GM23338 (cell line): Measurements from ENCODE around the gene BCL2. TPM values are rescaled to one million over a fixed set of nuclear protein-coding genes. Genes with fewer than 3 reads are reported as not detected.

Experiments used
- ATAC-seq: fragments of 200-7000 bp; cut with Tn5 transposase; 3 replicates; pipeline ENCODE4 v1.9.1; 2020
- DNase-seq: peaks from one replicate; pipeline ENCODE4 v3.0.0-alpha.2; 2015; ENCODE audit warnings: low spot score
- H2AFZ ChIP-seq: fragments of 200-600 bp; sonication (generic); 2 replicates; pipeline ENCODE4 v1.8.0; 2016; ENCODE audit warnings: antibody characterized with exemption, mild to moderate bottlenecking, moderate library complexity
- H3F3A ChIP-seq: fragments of 200-600 bp; sonication (generic); replicated peaks from 2 replicates; pipeline ENCODE4 v1.8.0; 2017; ENCODE audit warnings: antibody characterized with exemption, mixed run types, low read depth
- H3K27ac ChIP-seq: fragments of 200-600 bp; sonication (generic); 2 replicates; pipeline ENCODE4 v1.6.1; 2016; ENCODE audit warnings: low read depth
- H3K27me3 ChIP-seq: fragments of 200-600 bp; sonication (generic); 2 replicates; pipeline ENCODE4 v1.8.0; 2016; ENCODE audit warnings: mild to moderate bottlenecking, mixed run types, moderate library complexity; ENCODE audit not compliant: insufficient read depth
- H3K36me3 ChIP-seq: fragments of 200-600 bp; sonication (generic); 2 replicates; pipeline ENCODE4 v1.8.0; 2016; ENCODE audit warnings: mild to moderate bottlenecking; ENCODE audit not compliant: insufficient read depth
- H3K4me1 ChIP-seq: fragments of 200-600 bp; sonication (generic); 2 replicates; pipeline ENCODE4 v1.8.0; 2016; ENCODE audit warnings: mild to moderate bottlenecking, moderate library complexity; ENCODE audit not compliant: insufficient read depth
- H3K4me2 ChIP-seq: fragments of 200-600 bp; sonication (generic); 2 replicates; pipeline ENCODE4 v1.7.1; 2017; ENCODE audit warnings: mixed run types
- H3K4me3 ChIP-seq: fragments of 200-600 bp; sonication (generic); 2 replicates; pipeline ENCODE4 v1.6.1; 2016; ENCODE audit warnings: mixed run types
- H3K79me2 ChIP-seq: fragments of 200-600 bp; sonication (generic); replicated peaks from 2 replicates; pipeline ENCODE4 v1.8.0; 2017; ENCODE audit warnings: mild to moderate bottlenecking; ENCODE audit not compliant: insufficient read depth
- H3K9me2 ChIP-seq: fragments of 200-600 bp; sonication (generic); 2 replicates; pipeline ENCODE4 v1.8.0; 2017; ENCODE audit not compliant: insufficient read depth
- H4K20me1 ChIP-seq: fragments of 200-600 bp; sonication (generic); replicated peaks from 2 replicates; pipeline ENCODE4 v1.8.0; 2017; ENCODE audit warnings: mild to moderate bottlenecking; ENCODE audit not compliant: insufficient read depth
- H3K27ac Mint-ChIP-seq: 2 replicates; pipeline ENCODE4 v1.8.0; 2020; ENCODE audit warnings: inconsistent platforms, mild to moderate bottlenecking, moderate library complexity, mixed read lengths
- H3K27me3 Mint-ChIP-seq: 3 replicates; pipeline ENCODE4 v1.8.0; 2022; ENCODE audit warnings: low read depth, mild to moderate bottlenecking, moderate library complexity, mixed read lengths, inconsistent platforms; ENCODE audit not compliant: insufficient read depth, poor library complexity
- H3K36me3 Mint-ChIP-seq: 3 replicates; pipeline ENCODE4 v1.8.0; 2021; ENCODE audit warnings: low read depth, mild to moderate bottlenecking, inconsistent platforms, moderate library complexity, mixed read lengths
- H3K4me1 Mint-ChIP-seq: 3 replicates; pipeline ENCODE4 v1.8.0; 2020; ENCODE audit warnings: mild to moderate bottlenecking, inconsistent platforms, mixed read lengths
- H3K4me3 Mint-ChIP-seq: 3 replicates; pipeline ENCODE4 v1.8.0; 2021; ENCODE audit warnings: moderate library complexity, mild to moderate bottlenecking, inconsistent platforms, mixed read lengths
- H3K9me3 Mint-ChIP-seq: 3 replicates; pipeline ENCODE4 v1.8.0; 2020; ENCODE audit warnings: moderate library complexity, mild to moderate bottlenecking, inconsistent platforms, mixed read lengths
- CREB1 ChIP-seq: fragments of 250-450 bp; sonication (Bioruptor Pico); IDR thresholded peaks from 2 replicates; pipeline ENCODE4 v1.5.0; 2020; ENCODE audit warnings: low read depth, mild to moderate bottlenecking, moderate library complexity
- EZH2 ChIP-seq: fragments of 200-600 bp; sonication (generic); IDR thresholded peaks from one replicate; pipeline ENCODE4 v1.8.0; 2017; ENCODE audit warnings: antibody characterized with exemption, mild to moderate bottlenecking, low read depth; ENCODE audit not compliant: unreplicated experiment
- EZH2phosphoT487 ChIP-seq: fragments of 200-600 bp; sonication (generic); IDR thresholded peaks from one replicate; pipeline ENCODE4 v1.8.1; 2018; ENCODE audit warnings: antibody characterized with exemption; ENCODE audit not compliant: unreplicated experiment
- NANOG ChIP-seq: IDR thresholded peaks from 2 replicates; pipeline ENCODE4 v1.6.1; 2016; ENCODE audit warnings: antibody characterized with exemption, borderline replicate concordance
- POLR2AphosphoS5 ChIP-seq: IDR thresholded peaks from 2 replicates; pipeline ENCODE4 v1.6.1; 2016; ENCODE audit warnings: antibody characterized with exemption, low read depth
- ZNF331 ChIP-seq: fragments of 250-450 bp; sonication (Bioruptor Pico); IDR thresholded peaks from 2 replicates; pipeline ENCODE4 v1.5.0; 2020; ENCODE audit warnings: low read depth, mild to moderate bottlenecking, moderate library complexity
- polyA plus RNA-seq: library from polyadenylated mRNA; unstranded; fragments of >200 nt; fragmentation: Nextera tagmentation; extraction: Ambion mirVana; gene quantifications from 2 replicates; pipeline ENCODE4 v1.2.1, GENCODE V29; 2016
- total RNA-seq: library from RNA; depleted of rRNA; stranded (reverse); fragments of >200 nt; shearing (Covaris generic); gene quantifications from 2 replicates; pipeline ENCODE4 v1.2.3, GENCODE V29; 2014
- TF ChIP-seq, protein P1 (sequence below), 2 experiments: fragments of 200-600 bp in 1 of 2; sonication (generic) in 1 of 2; conservative IDR thresholded peaks; 2 replicates each; pipeline versions ENCODE4 v1.5.1 to v1.6.1; 2016 to 2017; ENCODE audit warnings: antibody characterized with exemption in 2 of 2, low read depth in 2 of 2, mild to moderate bottlenecking in 2 of 2, moderate library complexity in 1 of 2
- TF ChIP-seq, protein P2 (sequence below): IDR thresholded peaks from one replicate; pipeline ENCODE4 v1.6.1; 2018; ENCODE audit warnings: antibody characterized with exemption; ENCODE audit not compliant: unreplicated experiment

Gene BCL2
- total and polyA plus RNA-seq, 2 experiments from 2014 or later: 1.2 to 4.0 TPM

DNA sequence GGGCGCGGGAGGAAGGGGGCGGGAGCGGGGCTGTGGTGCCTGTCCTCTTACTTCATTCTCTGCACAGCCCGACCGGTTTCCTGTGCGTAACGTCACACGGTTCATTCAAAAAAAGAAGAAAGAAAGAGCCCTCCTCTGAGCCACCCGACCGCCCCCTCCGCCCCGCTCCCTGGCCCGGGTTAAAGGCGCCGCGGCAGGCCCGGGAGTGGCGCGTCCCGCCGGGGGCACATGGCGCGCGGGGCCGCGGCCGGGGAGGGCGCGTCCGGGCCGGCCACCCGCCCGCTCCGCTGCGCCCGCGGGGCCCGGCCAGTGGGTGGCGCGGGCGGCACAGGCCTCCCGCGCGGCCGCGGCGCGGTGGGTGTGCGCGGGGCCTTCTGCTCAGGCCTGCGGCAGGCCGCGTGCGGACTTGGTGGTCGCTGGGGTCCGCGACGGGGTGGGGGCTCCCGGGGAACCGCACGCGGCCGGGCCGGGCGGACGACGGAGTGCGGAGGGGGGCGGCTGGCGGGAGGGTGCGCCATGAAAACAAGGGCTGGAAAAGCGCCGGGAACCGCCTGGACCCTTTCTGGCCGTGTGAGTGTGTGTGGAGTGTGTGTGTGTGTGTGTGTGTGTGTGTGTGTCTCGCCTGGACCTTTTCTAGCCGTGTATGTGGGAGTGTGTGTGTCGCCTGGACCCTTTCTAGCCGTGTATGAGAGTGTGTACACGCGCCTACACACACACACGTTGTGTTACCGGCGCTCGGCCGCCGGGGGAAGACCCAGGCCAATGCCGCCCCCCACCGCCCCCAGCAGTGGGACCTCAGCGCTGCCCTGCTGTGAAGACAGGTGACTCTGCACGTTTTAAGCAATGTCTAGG lies 780 bp upstream of the BCL2 start (continued):
- TF ChIP-seq, protein P1, sequence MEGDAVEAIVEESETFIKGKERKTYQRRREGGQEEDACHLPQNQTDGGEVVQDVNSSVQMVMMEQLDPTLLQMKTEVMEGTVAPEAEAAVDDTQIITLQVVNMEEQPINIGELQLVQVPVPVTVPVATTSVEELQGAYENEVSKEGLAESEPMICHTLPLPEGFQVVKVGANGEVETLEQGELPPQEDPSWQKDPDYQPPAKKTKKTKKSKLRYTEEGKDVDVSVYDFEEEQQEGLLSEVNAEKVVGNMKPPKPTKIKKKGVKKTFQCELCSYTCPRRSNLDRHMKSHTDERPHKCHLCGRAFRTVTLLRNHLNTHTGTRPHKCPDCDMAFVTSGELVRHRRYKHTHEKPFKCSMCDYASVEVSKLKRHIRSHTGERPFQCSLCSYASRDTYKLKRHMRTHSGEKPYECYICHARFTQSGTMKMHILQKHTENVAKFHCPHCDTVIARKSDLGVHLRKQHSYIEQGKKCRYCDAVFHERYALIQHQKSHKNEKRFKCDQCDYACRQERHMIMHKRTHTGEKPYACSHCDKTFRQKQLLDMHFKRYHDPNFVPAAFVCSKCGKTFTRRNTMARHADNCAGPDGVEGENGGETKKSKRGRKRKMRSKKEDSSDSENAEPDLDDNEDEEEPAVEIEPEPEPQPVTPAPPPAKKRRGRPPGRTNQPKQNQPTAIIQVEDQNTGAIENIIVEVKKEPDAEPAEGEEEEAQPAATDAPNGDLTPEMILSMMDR (conservative IDR thresholded peaks at IDR 0.05; ENCODE audit: low read depth in 2 of 2): peak in 1 of 2 experiments; percentile 22; a peak in 1 of 4 replicates

DNA sequence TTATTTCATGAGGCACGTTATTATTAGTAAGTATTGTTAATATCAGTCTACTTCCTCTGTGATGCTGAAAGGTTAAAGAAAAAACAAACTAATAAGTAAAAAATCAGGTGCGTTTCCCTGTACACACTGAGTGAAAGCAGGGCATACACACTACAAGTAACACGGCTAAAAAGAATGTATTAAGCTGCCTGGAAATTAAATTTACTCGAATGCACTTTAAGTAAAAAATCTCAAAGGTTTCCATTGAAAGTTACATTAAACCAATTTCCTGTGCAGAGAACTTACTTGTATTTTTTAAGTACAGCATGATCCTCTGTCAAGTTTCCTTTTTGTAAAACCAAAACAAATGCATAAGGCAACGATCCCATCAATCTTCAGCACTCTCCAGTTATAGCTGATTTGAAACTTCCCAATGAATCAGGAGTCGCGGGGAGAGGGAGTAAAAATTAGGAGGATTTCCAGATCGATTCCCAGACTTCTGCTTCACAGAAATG lies 633 bp downstream of the BCL2 start:
- no peak for DNase-seq
- Mint-ChIP-seq H3K27me3 (peaks cover 31% of the 10 kb centered on the region), H3K4me3 (peak overlapping the region; percentile 84), H3K4me1 (peaks cover 25% of the 10 kb centered on the region), H3K9me3 (no peaks in the 10 kb centered on the region; the same call in 2 of the 3 replicates), H3K27ac (no peak overlapping the region), H3K36me3 (no peaks in the 10 kb centered on the region; the same call in 2 of the 3 replicates)
- Histone ChIP-seq H3K9me2 (no peaks in the 10 kb centered on the region), H3F3A (peaks cover 7% of the 10 kb centered on the region; the same call in 1 of the 2 replicates), H2AFZ (peak overlapping the region; percentile 96; the same call in 1 of the 2 replicates), H3K4me2 (peak overlapping the region; percentile 99), H4K20me1 (no peaks in the 10 kb centered on the region), H3K79me2 (no peaks in the 10 kb centered on the region), H3K4me3 (peak overlapping the region; percentile 93), H3K36me3 (no peaks in the 10 kb centered on the region), H3K27me3 (peaks cover 46% of the 10 kb centered on the region), H3K4me1 (peaks cover 27% of the 10 kb centered on the region), H3K27ac (no peak overlapping the region)
- ATAC-seq: no peak
- TF ChIP-seq ZNF331 (CRISPR knock-in tag): no peak
- peak; percentile 37 for TF ChIP-seq EZH2

DNA sequence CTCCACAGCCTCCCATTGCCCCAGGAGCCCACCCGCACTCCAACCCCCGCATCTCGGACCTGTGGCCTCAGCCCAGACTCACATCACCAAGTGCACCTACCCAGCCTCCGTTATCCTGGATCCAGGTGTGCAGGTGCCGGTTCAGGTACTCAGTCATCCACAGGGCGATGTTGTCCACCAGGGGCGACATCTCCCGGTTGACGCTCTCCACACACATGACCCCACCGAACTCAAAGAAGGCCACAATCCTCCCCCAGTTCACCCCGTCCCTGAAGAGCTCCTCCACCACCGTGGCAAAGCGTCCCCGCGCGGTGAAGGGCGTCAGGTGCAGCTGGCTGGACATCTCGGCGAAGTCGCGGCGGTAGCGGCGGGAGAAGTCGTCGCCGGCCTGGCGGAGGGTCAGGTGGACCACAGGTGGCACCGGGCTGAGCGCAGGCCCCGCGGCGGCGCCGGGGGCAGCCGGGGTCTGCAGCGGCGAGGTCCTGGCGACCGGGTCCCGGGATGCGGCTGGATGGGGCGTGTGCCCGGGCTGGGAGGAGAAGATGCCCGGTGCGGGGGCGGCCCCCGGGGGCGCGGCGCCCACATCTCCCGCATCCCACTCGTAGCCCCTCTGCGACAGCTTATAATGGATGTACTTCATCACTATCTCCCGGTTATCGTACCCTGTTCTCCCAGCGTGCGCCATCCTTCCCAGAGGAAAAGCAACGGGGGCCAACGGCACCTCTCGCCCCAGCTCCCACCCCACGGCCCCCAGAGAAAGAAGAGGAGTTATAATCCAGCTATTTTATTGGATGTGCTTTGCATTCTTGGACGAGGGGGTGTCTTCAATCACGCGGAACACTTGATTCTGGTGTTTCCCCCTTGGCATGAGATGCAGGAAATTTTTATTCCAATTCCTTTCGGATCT lies 1.3 kb downstream of the BCL2 start:
- Histone ChIP-seq H2AFZ (peak overlapping the region; percentile 85), H3F3A (peaks cover 7% of the 10 kb centered on the region; the same call in 1 of the 2 replicates), H3K4me2 (peak overlapping the region; percentile 99), H3K27ac (no peak overlapping the region), H3K9me2 (no peaks in the 10 kb centered on the region), H3K4me3 (peak overlapping the region; percentile 93), H3K36me3 (no peaks in the 10 kb centered on the region), H3K27me3 (peaks cover 46% of the 10 kb centered on the region), H3K79me2 (no peaks in the 10 kb centered on the region), H3K4me1 (peaks cover 27% of the 10 kb centered on the region), H4K20me1 (no peaks in the 10 kb centered on the region)
- Mint-ChIP-seq H3K9me3 (no peaks in the 10 kb centered on the region; the same call in 2 of the 3 replicates), H3K36me3 (no peaks in the 10 kb centered on the region; the same call in 2 of the 3 replicates), H3K4me3 (peak overlapping the region; percentile 84), H3K27me3 (peaks cover 31% of the 10 kb centered on the region), H3K27ac (no peak overlapping the region), H3K4me1 (peaks cover 25% of the 10 kb centered on the region)
- ATAC-seq: peak; percentile 80
- DNase-seq: peak; percentile 92
- no peak for TF ChIP-seq NANOG
- TF ChIP-seq, protein P1 (conservative IDR thresholded peaks at IDR 0.05; ENCODE audit: low read depth in 2 of 2): peak; percentile 74 to 91
- TF ChIP-seq CREB1 (CRISPR knock-in tag): peak; percentile 47; the same call in 1 of the 2 replicates
- TF ChIP-seq ZNF331 (CRISPR knock-in tag): no peak
- no peak for TF ChIP-seq EZH2phosphoT487
- TF ChIP-seq, protein P2, sequence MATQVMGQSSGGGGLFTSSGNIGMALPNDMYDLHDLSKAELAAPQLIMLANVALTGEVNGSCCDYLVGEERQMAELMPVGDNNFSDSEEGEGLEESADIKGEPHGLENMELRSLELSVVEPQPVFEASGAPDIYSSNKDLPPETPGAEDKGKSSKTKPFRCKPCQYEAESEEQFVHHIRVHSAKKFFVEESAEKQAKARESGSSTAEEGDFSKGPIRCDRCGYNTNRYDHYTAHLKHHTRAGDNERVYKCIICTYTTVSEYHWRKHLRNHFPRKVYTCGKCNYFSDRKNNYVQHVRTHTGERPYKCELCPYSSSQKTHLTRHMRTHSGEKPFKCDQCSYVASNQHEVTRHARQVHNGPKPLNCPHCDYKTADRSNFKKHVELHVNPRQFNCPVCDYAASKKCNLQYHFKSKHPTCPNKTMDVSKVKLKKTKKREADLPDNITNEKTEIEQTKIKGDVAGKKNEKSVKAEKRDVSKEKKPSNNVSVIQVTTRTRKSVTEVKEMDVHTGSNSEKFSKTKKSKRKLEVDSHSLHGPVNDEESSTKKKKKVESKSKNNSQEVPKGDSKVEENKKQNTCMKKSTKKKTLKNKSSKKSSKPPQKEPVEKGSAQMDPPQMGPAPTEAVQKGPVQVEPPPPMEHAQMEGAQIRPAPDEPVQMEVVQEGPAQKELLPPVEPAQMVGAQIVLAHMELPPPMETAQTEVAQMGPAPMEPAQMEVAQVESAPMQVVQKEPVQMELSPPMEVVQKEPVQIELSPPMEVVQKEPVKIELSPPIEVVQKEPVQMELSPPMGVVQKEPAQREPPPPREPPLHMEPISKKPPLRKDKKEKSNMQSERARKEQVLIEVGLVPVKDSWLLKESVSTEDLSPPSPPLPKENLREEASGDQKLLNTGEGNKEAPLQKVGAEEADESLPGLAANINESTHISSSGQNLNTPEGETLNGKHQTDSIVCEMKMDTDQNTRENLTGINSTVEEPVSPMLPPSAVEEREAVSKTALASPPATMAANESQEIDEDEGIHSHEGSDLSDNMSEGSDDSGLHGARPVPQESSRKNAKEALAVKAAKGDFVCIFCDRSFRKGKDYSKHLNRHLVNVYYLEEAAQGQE: no peak
- TF ChIP-seq POLR2AphosphoS5: no peak
